Nephron (organoid): ENCODE measurements around the gene AGAP6.
"Not testable (repeated sequence)": the region's sequence is repeated elsewhere in the genome, so short reads cannot be mapped to it uniquely, and the experiment has no call there.

ENCODE experiments used
- H3K27ac Mint-ChIP-seq, 3 experiments: 2 replicates each; pipeline ENCODE4 v1.8.0; 2020; ENCODE audit warnings: mixed read lengths in 3 of 3, mild to moderate bottlenecking in 2 of 3, moderate library complexity in 1 of 3
- H3K27me3 Mint-ChIP-seq: 2 replicates; pipeline ENCODE4 v1.8.0; 2021; ENCODE audit warnings: low read depth, mild to moderate bottlenecking, moderate library complexity, mixed read lengths
- H3K36me3 Mint-ChIP-seq: 2 replicates; pipeline ENCODE4 v1.8.0; 2020; ENCODE audit warnings: low read depth, mixed read lengths
- H3K4me1 Mint-ChIP-seq: 2 replicates; pipeline ENCODE4 v1.8.0; 2020; ENCODE audit warnings: mixed read lengths
- H3K4me3 Mint-ChIP-seq, 3 experiments: 2 replicates each; pipeline ENCODE4 v1.8.0; 2020; ENCODE audit warnings: mild to moderate bottlenecking in 3 of 3, mixed read lengths in 3 of 3, moderate library complexity in 2 of 3
- H3K9me3 Mint-ChIP-seq: 2 replicates; pipeline ENCODE4 v1.8.0; 2020; ENCODE audit warnings: mixed read lengths
- TF ChIP-seq, protein P1 (sequence below), 3 experiments: fragments of 200-600 bp; sonication (generic); IDR thresholded peaks; one replicate each; pipeline ENCODE4 v1.5.0; 2021; ENCODE audit warnings: antibody characterized with exemption in 3 of 3; ENCODE audit not compliant: unreplicated experiment in 3 of 3

AGAP6 gene

DNA sequence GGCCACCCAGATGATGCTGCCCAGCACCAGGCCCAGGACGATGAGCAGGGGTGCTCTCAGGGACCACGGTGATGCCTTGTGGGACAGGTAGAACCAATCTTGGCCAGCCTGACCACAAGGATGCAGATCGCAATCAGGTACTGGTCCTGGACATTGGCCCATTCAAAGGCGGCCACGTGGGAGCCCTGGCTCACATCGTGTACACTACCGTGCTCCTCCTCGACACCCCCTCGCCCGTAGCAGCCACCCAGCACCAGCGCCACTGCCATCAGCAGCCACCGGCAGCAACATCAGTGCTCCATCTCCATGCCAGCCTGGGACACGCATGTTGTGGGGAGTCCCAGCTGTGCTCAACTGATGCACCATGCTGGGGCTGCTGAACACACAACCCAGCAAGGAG, 39.0 kb downstream of the AGAP6 start:
- H3K36me3 Mint-ChIP-seq = no peaks in the 10 kb centered on the region
- H3K4me1 Mint-ChIP-seq = no peaks in the 10 kb centered on the region
- TF ChIP-seq, protein P1, sequence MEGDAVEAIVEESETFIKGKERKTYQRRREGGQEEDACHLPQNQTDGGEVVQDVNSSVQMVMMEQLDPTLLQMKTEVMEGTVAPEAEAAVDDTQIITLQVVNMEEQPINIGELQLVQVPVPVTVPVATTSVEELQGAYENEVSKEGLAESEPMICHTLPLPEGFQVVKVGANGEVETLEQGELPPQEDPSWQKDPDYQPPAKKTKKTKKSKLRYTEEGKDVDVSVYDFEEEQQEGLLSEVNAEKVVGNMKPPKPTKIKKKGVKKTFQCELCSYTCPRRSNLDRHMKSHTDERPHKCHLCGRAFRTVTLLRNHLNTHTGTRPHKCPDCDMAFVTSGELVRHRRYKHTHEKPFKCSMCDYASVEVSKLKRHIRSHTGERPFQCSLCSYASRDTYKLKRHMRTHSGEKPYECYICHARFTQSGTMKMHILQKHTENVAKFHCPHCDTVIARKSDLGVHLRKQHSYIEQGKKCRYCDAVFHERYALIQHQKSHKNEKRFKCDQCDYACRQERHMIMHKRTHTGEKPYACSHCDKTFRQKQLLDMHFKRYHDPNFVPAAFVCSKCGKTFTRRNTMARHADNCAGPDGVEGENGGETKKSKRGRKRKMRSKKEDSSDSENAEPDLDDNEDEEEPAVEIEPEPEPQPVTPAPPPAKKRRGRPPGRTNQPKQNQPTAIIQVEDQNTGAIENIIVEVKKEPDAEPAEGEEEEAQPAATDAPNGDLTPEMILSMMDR (IDR thresholded peaks at IDR 0.05; ENCODE audit: unreplicated experiment in 3 of 3) = no peak
- H3K27me3 Mint-ChIP-seq = peaks cover 11% of the 10 kb centered on the region
- no peaks in the 10 kb centered on the region for H3K9me3 Mint-ChIP-seq
- no peak overlapping the region for H3K4me3 Mint-ChIP-seq
- no peak overlapping the region for H3K27ac Mint-ChIP-seq

DNA sequence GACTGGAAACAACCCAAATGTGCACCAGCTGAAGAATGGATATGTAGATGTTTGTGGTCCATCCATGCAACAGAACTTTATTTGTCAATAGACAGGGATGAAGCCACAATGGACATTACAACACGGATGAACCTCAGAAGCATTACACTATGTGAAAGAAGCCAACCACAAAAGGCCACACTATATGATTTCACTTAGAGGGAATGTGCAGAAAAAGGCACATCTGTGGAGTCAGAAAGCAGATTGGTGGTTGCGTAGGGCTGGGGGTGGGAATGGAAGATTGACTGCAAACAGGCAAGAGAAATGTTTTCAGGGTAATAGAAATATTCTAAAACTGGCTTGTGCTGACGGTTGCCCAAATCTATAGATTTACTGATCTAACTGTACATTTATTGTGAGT, 45.3 kb downstream of the AGAP6 start:
- Mint-ChIP-seq H3K4me3 (no peak overlapping the region), H3K27me3 (peaks cover 26% of the 10 kb centered on the region), H3K36me3 (no peaks in the 10 kb centered on the region), H3K27ac (no peak overlapping the region), H3K9me3 (no peaks in the 10 kb centered on the region), H3K4me1 (no peaks in the 10 kb centered on the region)
- TF ChIP-seq, protein P1 (IDR thresholded peaks at IDR 0.05; ENCODE audit: unreplicated experiment in 3 of 3) = no peak

DNA sequence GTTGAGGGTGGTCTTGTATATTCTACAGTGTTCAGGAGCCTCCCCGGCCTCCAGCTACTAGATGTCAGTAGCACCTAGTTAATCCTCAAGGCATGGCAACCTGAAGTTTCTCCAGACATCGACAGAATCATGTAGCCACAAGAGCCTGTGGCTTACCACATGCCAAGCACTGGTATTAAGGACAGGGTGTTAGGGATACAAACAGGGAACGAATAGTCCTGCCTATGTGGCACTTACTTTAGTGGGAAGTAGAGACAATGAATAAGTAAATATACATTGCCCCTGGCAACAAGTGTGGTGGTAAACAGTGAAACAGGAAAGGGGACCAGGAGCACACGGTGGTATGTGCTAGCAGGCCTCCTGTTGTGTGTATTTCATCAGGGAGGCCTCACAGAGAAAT, 47.1 kb downstream of the AGAP6 start:
- not testable (repeated sequence) for H3K4me1 Mint-ChIP-seq, H3K9me3 Mint-ChIP-seq, H3K36me3 Mint-ChIP-seq, H3K4me3 Mint-ChIP-seq, H3K27ac Mint-ChIP-seq
- peaks cover 30% of the 10 kb centered on the region for H3K27me3 Mint-ChIP-seq

DNA sequence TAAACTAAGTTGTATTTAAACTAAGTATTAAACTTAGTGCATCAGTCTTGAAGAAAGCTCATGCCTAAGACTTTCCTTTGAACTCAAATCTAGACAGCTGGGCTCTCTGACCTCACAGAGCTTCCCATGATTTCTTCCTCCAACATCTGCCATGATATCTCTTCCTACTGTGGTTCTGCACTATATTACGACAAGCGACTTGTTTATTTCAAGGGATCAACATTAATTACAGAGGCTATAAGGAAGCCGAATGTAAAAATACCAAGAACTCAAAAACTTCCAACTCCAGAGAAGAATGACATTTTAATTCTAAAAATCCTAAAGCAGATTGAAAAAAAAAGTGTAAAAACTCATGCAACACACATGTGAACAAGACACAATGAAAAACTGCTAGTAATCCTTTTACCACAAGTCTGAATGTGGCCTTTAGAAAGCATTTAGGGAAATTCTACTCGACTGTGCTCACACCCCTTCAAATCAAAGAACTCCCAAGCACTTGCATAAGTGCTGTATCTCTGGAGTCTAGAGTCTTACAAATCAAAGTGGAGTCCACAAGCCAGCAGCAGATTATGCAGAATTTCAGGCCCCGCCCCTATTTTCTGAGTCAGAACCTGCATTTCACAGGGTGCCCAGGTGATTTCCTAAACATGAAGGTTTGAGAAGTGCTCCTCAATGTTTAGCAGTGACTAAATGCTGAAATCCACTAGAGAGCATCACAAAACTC, 56.9 kb downstream of the AGAP6 start:
- TF ChIP-seq, protein P1 (IDR thresholded peaks at IDR 0.05; ENCODE audit: unreplicated experiment in 3 of 3) = no peak
- H3K9me3 Mint-ChIP-seq = no peaks in the 10 kb centered on the region
- no peak overlapping the region for H3K27ac Mint-ChIP-seq
- H3K27me3 Mint-ChIP-seq = peaks cover 4% of the 10 kb centered on the region
- H3K4me3 Mint-ChIP-seq = no peak overlapping the region
- no peaks in the 10 kb centered on the region for H3K36me3 Mint-ChIP-seq
- no peaks in the 10 kb centered on the region for H3K4me1 Mint-ChIP-seq

DNA sequence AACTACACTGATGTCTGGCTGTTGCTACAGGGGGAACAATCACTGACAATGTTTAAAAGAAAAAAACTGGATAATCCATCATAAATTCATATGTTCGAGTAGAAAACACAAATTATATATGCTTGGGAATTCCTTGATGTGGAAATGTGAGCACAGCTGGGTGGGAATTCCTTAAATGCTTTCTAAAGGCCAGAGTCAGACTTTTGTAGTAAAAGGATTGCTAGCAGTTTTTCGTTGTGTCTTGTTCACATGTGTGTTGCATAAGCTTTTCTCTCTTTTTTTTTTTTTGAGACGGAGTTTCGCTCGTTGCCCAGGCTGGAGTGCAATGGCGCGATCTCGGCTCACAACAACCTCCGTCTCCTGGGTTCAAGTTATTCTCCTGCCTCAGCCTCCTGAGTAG, 58.3 kb downstream of the AGAP6 start:
- not testable (repeated sequence) for H3K4me3 Mint-ChIP-seq, H3K36me3 Mint-ChIP-seq, H3K27ac Mint-ChIP-seq, H3K27me3 Mint-ChIP-seq, H3K4me1 Mint-ChIP-seq, H3K9me3 Mint-ChIP-seq

DNA sequence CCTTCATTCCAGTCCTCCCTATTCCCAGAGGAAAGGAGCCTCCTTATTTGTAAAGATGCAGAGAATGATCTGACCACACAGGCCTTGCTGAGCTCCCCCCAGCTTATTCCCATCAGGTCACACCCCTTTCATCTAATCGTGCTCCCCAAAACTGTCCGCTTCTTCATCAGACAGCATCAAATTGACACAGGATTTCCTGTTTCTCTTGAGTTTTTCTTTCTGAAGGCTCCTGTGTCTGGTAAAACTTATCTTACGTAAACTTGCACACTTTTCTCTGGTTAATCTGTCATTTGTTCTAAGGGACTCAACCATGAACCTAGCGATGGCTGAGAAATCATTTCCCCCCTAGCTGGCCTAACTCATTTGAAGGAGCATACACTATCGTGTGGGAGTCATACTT, 59.4 kb downstream of the AGAP6 start:
- H3K4me3 Mint-ChIP-seq, H3K4me1 Mint-ChIP-seq, H3K27ac Mint-ChIP-seq, H3K27me3 Mint-ChIP-seq, H3K36me3 Mint-ChIP-seq, H3K9me3 Mint-ChIP-seq: not testable (repeated sequence)

DNA sequence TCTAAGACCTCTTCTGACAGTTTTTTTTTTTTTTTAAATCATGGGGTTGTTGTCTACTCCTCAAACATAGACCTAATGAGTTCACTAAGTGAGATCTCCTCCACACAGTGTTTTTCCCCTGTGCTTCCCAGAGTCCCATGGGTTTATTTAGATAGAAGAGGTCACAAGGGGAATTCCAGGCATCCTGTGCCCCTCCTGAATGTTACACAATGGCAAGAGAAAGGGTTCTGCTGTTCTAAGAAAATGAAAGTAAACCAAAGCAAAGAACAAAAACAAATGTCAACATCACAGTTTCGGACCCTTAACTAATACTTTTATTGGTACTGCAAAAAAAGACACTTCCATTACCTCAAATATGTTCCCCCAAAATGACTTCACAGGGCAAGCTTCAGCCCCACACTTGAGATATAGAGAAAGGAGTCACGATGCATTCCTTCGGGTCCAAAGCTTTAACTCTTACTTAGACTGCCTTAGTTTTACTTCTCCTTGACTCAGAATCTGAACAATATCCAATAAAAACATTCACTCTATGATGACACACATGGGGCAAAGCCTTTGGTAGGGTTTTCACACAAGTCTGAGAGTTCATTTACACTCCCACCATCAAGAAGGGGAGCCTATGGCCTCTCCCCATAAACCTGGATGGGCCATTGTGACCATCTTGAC, 63.9 kb downstream of the AGAP6 start:
- H3K9me3 Mint-ChIP-seq, H3K4me1 Mint-ChIP-seq, H3K27me3 Mint-ChIP-seq, H3K36me3 Mint-ChIP-seq, H3K4me3 Mint-ChIP-seq, H3K27ac Mint-ChIP-seq: not testable (repeated sequence)

DNA sequence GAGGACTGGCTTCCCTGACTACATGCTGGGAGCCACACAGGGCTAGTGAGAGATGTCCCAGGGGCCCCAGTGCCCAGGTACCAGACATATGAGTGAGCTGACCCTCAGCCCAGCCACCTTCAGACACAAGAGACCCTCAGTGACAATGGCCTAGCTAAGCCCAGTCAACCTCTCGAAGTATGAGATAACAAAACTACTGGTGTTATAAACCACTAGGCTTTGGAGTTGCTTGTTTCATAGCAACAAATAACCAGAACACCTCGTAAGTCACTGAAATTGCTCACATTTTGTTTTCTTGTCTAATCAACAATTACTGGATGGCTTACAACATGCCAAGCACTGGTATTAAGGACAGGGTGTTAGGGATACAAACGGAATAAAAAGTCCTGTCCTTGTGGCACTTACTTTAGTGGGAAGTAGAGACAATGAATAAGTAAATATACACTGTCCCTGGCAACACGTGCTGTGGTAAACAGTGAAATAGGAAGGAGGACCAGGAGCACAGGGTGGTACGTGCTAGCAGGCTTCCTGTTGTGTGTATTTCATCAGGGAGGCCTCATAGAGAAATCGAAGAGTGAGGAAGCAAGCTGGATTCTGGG, 64.7 kb downstream of the AGAP6 start:
- H3K36me3 Mint-ChIP-seq, H3K4me3 Mint-ChIP-seq, H3K27me3 Mint-ChIP-seq, H3K4me1 Mint-ChIP-seq, H3K27ac Mint-ChIP-seq, H3K9me3 Mint-ChIP-seq: not testable (repeated sequence)

DNA sequence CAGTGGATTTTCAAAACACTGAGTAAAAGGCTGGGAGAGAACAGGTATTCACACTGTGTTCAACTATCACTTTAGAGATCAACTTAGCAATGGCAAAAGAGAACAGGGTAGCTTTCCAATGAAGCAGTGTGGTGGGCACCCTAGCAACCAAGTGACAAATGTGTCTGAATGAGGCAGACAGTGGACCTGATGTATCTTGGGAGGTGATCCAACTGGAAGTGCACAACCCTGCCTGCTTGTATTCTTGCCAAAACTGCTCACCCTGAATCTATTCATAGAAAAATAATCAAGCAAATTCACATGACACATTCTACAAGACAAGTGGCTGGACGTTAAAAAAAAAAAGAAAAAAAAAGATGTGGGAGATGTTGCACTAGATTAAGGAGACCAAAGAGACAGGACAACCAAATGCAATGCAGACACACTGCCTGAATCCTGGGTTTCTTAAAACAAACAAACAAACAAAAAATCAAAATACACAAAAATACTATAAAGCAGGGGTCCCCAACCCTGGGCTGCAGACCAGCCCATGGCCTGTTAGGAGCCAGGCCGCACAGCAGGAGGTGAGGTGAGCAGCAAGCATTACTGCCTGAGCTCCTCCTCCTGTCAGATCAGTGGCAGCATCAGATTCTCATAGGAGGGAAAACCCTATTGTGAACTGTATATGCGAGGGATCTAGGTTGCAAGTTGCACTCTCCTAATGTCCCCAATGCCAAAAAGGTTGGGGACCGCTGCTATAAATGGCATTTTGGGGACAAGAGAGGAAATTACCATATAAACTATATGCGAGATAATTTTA, 67.5 kb downstream of the AGAP6 start:
- not testable (repeated sequence) for H3K4me3 Mint-ChIP-seq, H3K4me1 Mint-ChIP-seq, H3K36me3 Mint-ChIP-seq, H3K27ac Mint-ChIP-seq, H3K9me3 Mint-ChIP-seq
- peaks cover 18% of the 10 kb centered on the region for H3K27me3 Mint-ChIP-seq

DNA sequence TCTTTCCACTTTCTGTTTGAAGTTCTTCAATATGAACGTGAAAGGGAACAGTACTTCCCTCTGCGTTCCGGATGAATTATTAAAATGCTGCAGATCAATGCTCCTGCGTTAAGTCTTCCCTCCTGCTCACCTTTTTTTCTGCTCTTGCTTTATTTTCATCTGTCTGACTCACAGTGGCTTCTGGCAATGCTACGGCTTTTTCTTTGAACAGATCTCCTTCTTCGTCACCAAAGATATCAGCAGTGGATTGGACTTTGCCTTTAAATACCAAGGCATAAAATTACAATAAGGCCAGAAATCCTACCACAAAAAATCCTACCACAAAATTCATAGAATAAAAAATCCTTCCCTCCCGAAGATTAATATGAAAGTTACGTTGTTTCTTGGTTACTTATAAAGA, 68.4 kb downstream of the AGAP6 start:
- not testable (repeated sequence) for H3K27ac Mint-ChIP-seq, H3K36me3 Mint-ChIP-seq, H3K4me3 Mint-ChIP-seq, H3K9me3 Mint-ChIP-seq, H3K4me1 Mint-ChIP-seq
- peaks cover 22% of the 10 kb centered on the region for H3K27me3 Mint-ChIP-seq

DNA sequence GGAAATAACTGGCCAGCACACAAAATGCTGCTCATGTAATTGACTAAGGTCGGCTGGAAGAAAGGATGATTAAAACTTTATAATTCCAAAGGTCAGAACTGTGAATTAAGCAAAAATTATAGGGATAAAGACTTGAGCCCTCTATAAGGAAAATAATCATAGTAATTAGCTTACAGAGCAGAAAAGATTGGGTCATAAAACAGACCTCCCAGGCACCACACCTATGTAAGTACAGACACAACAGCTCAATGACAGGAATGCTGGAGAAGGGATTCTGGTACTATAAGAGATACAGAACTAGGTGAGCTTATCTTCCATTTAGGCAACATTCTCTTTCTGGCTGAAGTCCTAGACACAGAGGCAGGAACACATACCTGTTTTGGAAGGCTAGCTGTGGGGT, 70.5 kb downstream of the AGAP6 start:
- H3K27me3 Mint-ChIP-seq = peaks cover 32% of the 10 kb centered on the region
- H3K9me3 Mint-ChIP-seq, H3K4me3 Mint-ChIP-seq, H3K36me3 Mint-ChIP-seq, H3K4me1 Mint-ChIP-seq, H3K27ac Mint-ChIP-seq: not testable (repeated sequence)
